CD14-positive monocyte (primary cell): ENCODE data around the gene KCNAB1. TPM values are rescaled to one million over a fixed set of nuclear protein-coding genes. Genes with fewer than 3 reads are reported as not detected.

ENCODE experiments used
- DNase-seq, 3 donors: peaks; one replicate each; pipeline ENCODE4 v3.0.0-alpha.2; 2011 to 2022
- H2AFZ ChIP-seq: 2 replicates; pipeline ENCODE4 v1.6.0; 2012; ENCODE audit warnings: mild to moderate bottlenecking, low read depth, low read length, inconsistent platforms; ENCODE audit not compliant: insufficient read depth, poor library complexity, severe bottlenecking
- H3K27ac ChIP-seq, 2 donors: 1 replicate in 1 of 2; 2 replicates in 1 of 2; pipeline ENCODE4 v1.5.1; 2012 to 2013; ENCODE audit warnings: low read length in 2 of 2, control low read depth in 1 of 2, inconsistent platforms in 1 of 2, low read depth in 1 of 2, mild to moderate bottlenecking in 1 of 2
- H3K27me3 ChIP-seq, 2 donors: one replicate each; pipeline versions ENCODE4 v1.6.0 to v1.6.1; 2011 to 2013; ENCODE audit warnings: low read length in 2 of 2; ENCODE audit not compliant: control insufficient read depth in 2 of 2, insufficient read depth in 2 of 2
- H3K36me3 ChIP-seq, 2 donors: replicated peaks in 1 of 2; 1 replicate in 1 of 2; 2 replicates in 1 of 2; pipeline versions ENCODE4 v1.5.1 to v1.6.1; 2012 to 2013; ENCODE audit warnings: low read length in 2 of 2, control low read depth in 1 of 2, inconsistent platforms in 1 of 2, mild to moderate bottlenecking in 1 of 2; ENCODE audit not compliant: insufficient read depth in 2 of 2, control insufficient read depth in 1 of 2
- H3K4me1 ChIP-seq, 2 donors: 1 replicate in 1 of 2; 2 replicates in 1 of 2; pipeline versions ENCODE4 v1.5.1 to v1.6.1; 2012 to 2013; ENCODE audit warnings: low read length in 2 of 2, control low read depth in 1 of 2, inconsistent platforms in 1 of 2, mild to moderate bottlenecking in 1 of 2, moderate library complexity in 1 of 2; ENCODE audit not compliant: insufficient read depth in 2 of 2, control insufficient read depth in 1 of 2
- H3K4me2 ChIP-seq: replicated peaks from 2 replicates; pipeline ENCODE3; 2012; ENCODE audit warnings: low read length, moderate library complexity, mild to moderate bottlenecking; ENCODE audit not compliant: poor library complexity, severe bottlenecking; ENCODE audit errors: extremely low read depth
- H3K4me3 ChIP-seq, 3 experiments: fragments of 200-600 bp in 1 of 3; sonication (generic) in 1 of 3; replicated peaks in 1 of 3; 1 replicate in 2 of 3; 2 replicates in 1 of 3; pipeline ENCODE4 v1.5.1; 2011 to 2013; ENCODE audit warnings: low read length in 3 of 3, mild to moderate bottlenecking in 3 of 3, control low read depth in 2 of 3, low read depth in 2 of 3, inconsistent platforms in 1 of 3, moderate library complexity in 1 of 3
- H3K79me2 ChIP-seq: 2 replicates; pipeline ENCODE4 v1.6.0; 2012; ENCODE audit warnings: mild to moderate bottlenecking, control low read depth, inconsistent platforms, low read length, moderate library complexity; ENCODE audit not compliant: insufficient read depth
- H3K9ac ChIP-seq: 2 replicates; pipeline ENCODE4 v1.6.0; 2017; ENCODE audit warnings: low read length, mild to moderate bottlenecking; ENCODE audit not compliant: insufficient read depth, poor library complexity, severe bottlenecking
- H3K9me3 ChIP-seq, 2 donors: replicated peaks in 1 of 2; 1 replicate in 1 of 2; 2 replicates in 1 of 2; pipeline versions ENCODE4 v1.5.1 to v1.6.1; 2012 to 2013; ENCODE audit warnings: low read length in 2 of 2, control low read depth in 1 of 2; ENCODE audit not compliant: control insufficient read depth in 1 of 2, insufficient read depth in 1 of 2
- H4K20me1 ChIP-seq: 2 replicates; pipeline ENCODE4 v1.6.0; 2012; ENCODE audit warnings: mild to moderate bottlenecking, low read length, control low read depth, moderate library complexity; ENCODE audit not compliant: insufficient read depth
- H3K27ac Mint-ChIP-seq, 7 donors: one replicate each; pipeline ENCODE4 v1.8.0; 2020; ENCODE audit warnings: mild to moderate bottlenecking in 7 of 7, mixed read lengths in 7 of 7, moderate library complexity in 6 of 7, inconsistent platforms in 2 of 7
- H3K27me3 Mint-ChIP-seq, 3 donors: one replicate each; pipeline ENCODE4 v1.8.0; 2021 to 2022; ENCODE audit warnings: low read depth in 3 of 3, mild to moderate bottlenecking in 3 of 3, mixed read lengths in 3 of 3, moderate library complexity in 3 of 3, inconsistent platforms in 1 of 3
- H3K36me3 Mint-ChIP-seq, 2 donors: one replicate each; pipeline ENCODE4 v1.8.0; 2020; ENCODE audit warnings: mixed read lengths in 2 of 2, inconsistent platforms in 1 of 2, mild to moderate bottlenecking in 1 of 2
- H3K4me1 Mint-ChIP-seq: one replicate; pipeline ENCODE4 v1.8.0; 2020; ENCODE audit warnings: mild to moderate bottlenecking, mixed read lengths
- H3K4me3 Mint-ChIP-seq, 2 donors: one replicate each; pipeline ENCODE4 v1.8.0; 2020; ENCODE audit warnings: mild to moderate bottlenecking in 2 of 2, mixed read lengths in 2 of 2, moderate library complexity in 1 of 2
- H3K9me3 Mint-ChIP-seq, 7 donors: one replicate each; pipeline ENCODE4 v1.8.0; 2020 to 2022; ENCODE audit warnings: mixed read lengths in 7 of 7, mild to moderate bottlenecking in 6 of 7, moderate library complexity in 6 of 7, inconsistent platforms in 2 of 7
- CTCF ChIP-seq: fragments of 200-600 bp; IDR thresholded peaks from one replicate; pipeline ENCODE4 v1.8.0; 2022; ENCODE audit warnings: antibody characterized with exemption, mild to moderate bottlenecking
- WGBS: methylation state at CpG from one replicate; pipeline ENCODE4 v1.1.5; 2013; ENCODE audit warnings: missing lambda C conversion rate; ENCODE audit not compliant: insufficient coverage; 5-methylcytosine and 5-hydroxymethylcytosine counted together
- intact Hi-C, 2 donors: fragments of 100-400 bp; cut with micrococcal nuclease; formaldehyde crosslinking; loops; one replicate each; pipeline versions ENCODE4 v1.15.0 to v1.15.1; 2023
- polyA plus RNA-seq, 3 donors: library from polyadenylated mRNA; depleted of rRNA in 1 of 3; unstranded in 2 of 3; stranded (reverse) in 1 of 3; fragments of 300-500 nt in 2 of 3; fragments of >200 nt in 1 of 3; fragmentation: Illumina TruSeq in 2 of 3; gene quantifications; 1 replicate in 2 of 3; 2 replicates in 1 of 3; pipeline ENCODE4 v1.2.3, GENCODE V29; 2012 to 2021

Gene KCNAB1
- polyA plus RNA-seq, 3 donors, result 0.08 to 0.14 TPM; not detected in 1

GRCh38 chr3:156187146-156187769, 66.9 kb downstream of the KCNAB1 start:
- Histone ChIP-seq H3K79me2 (no peaks in the 10 kb centered on the region), H3K36me3 (no peaks in the 10 kb centered on the region), H4K20me1 (no peaks in the 10 kb centered on the region), H3K27ac (no peak overlapping the region), H3K4me1 (no peaks in the 10 kb centered on the region), H2AFZ (no peak overlapping the region), H3K9ac (no peak overlapping the region), H3K4me2 (no peak overlapping the region), H3K4me3 (no peak overlapping the region), H3K9me3 (no peaks in the 10 kb centered on the region), H3K27me3 (no peaks in the 10 kb centered on the region)
- WGBS, result 89% methylated on average over 2 of the region's 2 CpGs
- no peaks in the 10 kb centered on the region for H3K36me3 Mint-ChIP-seq
- no peak for TF ChIP-seq CTCF
- DNase-seq, result no peak
- H3K4me3 Mint-ChIP-seq, result no peak overlapping the region
- H3K27ac Mint-ChIP-seq, result no peak overlapping the region
- intact Hi-C loops, result no loop called here
- peaks cover 0 to 2% (median 0%) of the 10 kb centered on the region in 7 donors for H3K9me3 Mint-ChIP-seq
- no peaks in the 10 kb centered on the region for H3K4me1 Mint-ChIP-seq
- H3K27me3 Mint-ChIP-seq, result peaks cover 0 to 5% (median 3%) of the 10 kb centered on the region in 3 donors

GRCh38 chr3:156188757-156189156, 68.4 kb downstream of the KCNAB1 start:
- H3K4me3 Mint-ChIP-seq, result no peak overlapping the region
- no peak overlapping the region for H3K4me2 ChIP-seq
- H3K27ac Mint-ChIP-seq, result no peak overlapping the region
- no peaks in the 10 kb centered on the region for H3K9me3 ChIP-seq
- no peaks in the 10 kb centered on the region for H3K27me3 ChIP-seq
- no peaks in the 10 kb centered on the region for H3K36me3 ChIP-seq
- DNase-seq, result no peak
- intact Hi-C loops, result no loop called here
- no peaks in the 10 kb centered on the region for H3K9me3 Mint-ChIP-seq
- no peaks in the 10 kb centered on the region for H3K4me1 Mint-ChIP-seq
- 100% methylated on average over 1 of the region's 3 CpGs for WGBS
- no peaks in the 10 kb centered on the region for H3K79me2 ChIP-seq
- H3K9ac ChIP-seq, result no peak overlapping the region
- no peak for TF ChIP-seq CTCF
- H4K20me1 ChIP-seq, result no peaks in the 10 kb centered on the region
- no peaks in the 10 kb centered on the region for H3K4me1 ChIP-seq
- H3K27me3 Mint-ChIP-seq, result peaks cover 0 to 5% (median 3%) of the 10 kb centered on the region in 3 donors
- H3K36me3 Mint-ChIP-seq, result no peaks in the 10 kb centered on the region
- H3K27ac ChIP-seq, result no peak overlapping the region
- no peak overlapping the region for H2AFZ ChIP-seq
- no peak overlapping the region for H3K4me3 ChIP-seq
